SU-DHL-6 (cell line): Measurements from ENCODE around the gene KSR1.
"Not testable (repeated sequence)": the region's sequence is repeated elsewhere in the genome, so short reads cannot be mapped to it uniquely, and the experiment has no call there.

Experiments
- H2AFZ ChIP-seq: fragments of 200-600 bp; sonication (generic); 2 replicates; pipeline ENCODE4 v1.6.1; 2014; ENCODE audit warnings: low read depth, mild to moderate bottlenecking, moderate library complexity, mixed read lengths, antibody characterized with exemption, low read length; ENCODE audit not compliant: severe bottlenecking
- H3F3A ChIP-seq: fragments of 200-600 bp; shearing (Covaris generic); 2 replicates; pipeline ENCODE4 v1.6.0; 2016; ENCODE audit warnings: antibody characterized with exemption, mild to moderate bottlenecking; ENCODE audit not compliant: insufficient read depth
- H3K27ac ChIP-seq: fragments of 200-600 bp; sonication (generic); 2 replicates; pipeline ENCODE4 v1.5.1; 2016; ENCODE audit warnings: low read depth, mild to moderate bottlenecking, low read length, moderate library complexity, mixed read lengths
- H3K27me3 ChIP-seq: fragments of 200-600 bp; sonication (generic), shearing (Covaris generic); 2 replicates; pipeline ENCODE4 v1.6.0; 2014; ENCODE audit warnings: mild to moderate bottlenecking, low read length
- H3K36me3 ChIP-seq: fragments of 200-600 bp; sonication (generic); 2 replicates; pipeline ENCODE4 v1.6.1; 2014; ENCODE audit warnings: mild to moderate bottlenecking, low read length, mixed read lengths
- H3K4me2 ChIP-seq: fragments of 300-600, 200-600 bp; shearing (Covaris generic), sonication (generic); 2 replicates; pipeline ENCODE4 v1.6.0; 2014; ENCODE audit warnings: low read length, low read depth, mild to moderate bottlenecking; ENCODE audit not compliant: poor library complexity, severe bottlenecking
- H3K4me3 ChIP-seq: fragments of 200-600 bp; sonication (generic); 2 replicates; pipeline ENCODE4 v1.5.1; 2014; ENCODE audit warnings: antibody characterized with exemption, low read length, mild to moderate bottlenecking, mixed read lengths; ENCODE audit not compliant: insufficient read depth, poor library complexity, severe bottlenecking
- H3K79me2 ChIP-seq: fragments of 200-600 bp; sonication (generic); 2 replicates; pipeline ENCODE4 v1.6.1; 2014; ENCODE audit warnings: mild to moderate bottlenecking, low read length, moderate library complexity; ENCODE audit not compliant: insufficient read depth
- H3K9ac ChIP-seq: fragments of 200-600 bp; sonication (generic); 2 replicates; pipeline ENCODE4 v1.7.0; 2014; ENCODE audit warnings: mild to moderate bottlenecking, low read length
- H3K9me2 ChIP-seq: fragments of 200-600 bp; sonication (generic); replicated peaks from 2 replicates; pipeline ENCODE4 v1.6.1; 2014; ENCODE audit warnings: low read length; ENCODE audit not compliant: insufficient read depth
- H3K9me3 ChIP-seq: fragments of 200-600 bp; sonication (generic); 2 replicates; pipeline ENCODE4 v1.6.1; 2014; ENCODE audit warnings: low read length, mixed read lengths; ENCODE audit not compliant: insufficient read depth
- H4K20me1 ChIP-seq: fragments of 200-600 bp; sonication (generic); 2 replicates; pipeline ENCODE4 v1.6.1; 2014; ENCODE audit warnings: low read depth, mild to moderate bottlenecking, antibody characterized with exemption, low read length, moderate library complexity, mixed read lengths
- EZH2phosphoT487 ChIP-seq: fragments of 200-600 bp; sonication (generic), shearing (Covaris generic); conservative IDR thresholded peaks from 2 replicates; pipeline ENCODE4 v1.6.1; 2018; ENCODE audit warnings: mild to moderate bottlenecking, antibody characterized with exemption, low read length, moderate library complexity, mixed read lengths
- TF ChIP-seq, protein P1 (sequence below): fragments of 200-600 bp; sonication (generic); IDR thresholded peaks from one replicate; pipeline ENCODE4 v1.5.1; 2017; ENCODE audit warnings: antibody characterized with exemption, mild to moderate bottlenecking, low read length, moderate library complexity; ENCODE audit not compliant: insufficient read depth, poor library complexity, severe bottlenecking

Gene KSR1

DNA sequence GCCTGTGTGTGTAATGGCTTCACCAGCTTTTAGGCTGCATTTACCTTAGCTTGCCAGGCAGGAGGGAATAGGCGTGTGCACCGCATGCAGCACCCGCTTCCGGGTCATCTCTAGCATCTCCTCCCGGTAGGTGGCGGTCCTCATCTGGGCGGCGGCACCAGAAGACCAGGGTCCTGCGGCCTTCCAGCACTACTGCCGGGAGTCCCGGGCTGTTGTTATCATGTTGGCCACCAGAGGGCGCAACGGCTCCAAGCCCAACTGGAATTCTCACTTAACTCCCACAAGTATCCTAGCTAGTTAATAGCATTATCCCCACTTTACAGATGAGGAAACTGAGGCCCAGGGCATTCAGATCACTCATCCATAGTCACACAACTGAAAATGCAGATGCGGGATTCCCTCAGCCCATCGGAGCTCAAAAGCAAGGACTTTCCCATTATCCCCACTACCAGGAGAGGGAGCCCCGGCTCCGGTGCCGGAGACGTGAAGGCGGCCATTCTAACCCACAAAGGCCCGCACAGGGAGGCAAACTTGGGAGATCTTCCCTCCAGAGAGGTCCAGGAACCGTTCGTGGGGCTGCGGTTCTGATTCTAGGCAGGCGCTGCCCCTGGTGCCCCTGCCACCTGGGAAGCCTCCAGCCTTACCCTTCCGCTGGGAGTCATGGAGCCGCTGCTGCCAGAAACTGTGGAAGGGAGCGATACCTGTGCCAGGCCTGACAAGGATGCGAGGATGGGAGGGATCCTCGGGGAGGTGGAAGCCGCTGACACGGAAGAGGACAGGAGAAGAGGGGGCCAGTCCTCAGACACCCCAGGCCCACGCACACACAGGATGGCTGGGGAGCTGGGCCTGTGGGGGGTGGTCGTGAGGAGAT lies 198.6 kb downstream of the KSR1 start:
- Histone ChIP-seq H3K9ac (no peak overlapping the region), H2AFZ (peak overlapping the region; percentile 94), H3K79me2 (no peaks in the 10 kb centered on the region), H3K27me3 (no peaks in the 10 kb centered on the region), H3K4me2 (no peak overlapping the region), H3K27ac (no peak overlapping the region), H3K9me2 (no peaks in the 10 kb centered on the region), H3K9me3 (no peaks in the 10 kb centered on the region), H3K4me3 (no peak overlapping the region), H3F3A (no peaks in the 10 kb centered on the region), H4K20me1 (no peaks in the 10 kb centered on the region), H3K36me3 (no peaks in the 10 kb centered on the region)
- no peak for TF ChIP-seq EZH2phosphoT487
- TF ChIP-seq, protein P1, sequence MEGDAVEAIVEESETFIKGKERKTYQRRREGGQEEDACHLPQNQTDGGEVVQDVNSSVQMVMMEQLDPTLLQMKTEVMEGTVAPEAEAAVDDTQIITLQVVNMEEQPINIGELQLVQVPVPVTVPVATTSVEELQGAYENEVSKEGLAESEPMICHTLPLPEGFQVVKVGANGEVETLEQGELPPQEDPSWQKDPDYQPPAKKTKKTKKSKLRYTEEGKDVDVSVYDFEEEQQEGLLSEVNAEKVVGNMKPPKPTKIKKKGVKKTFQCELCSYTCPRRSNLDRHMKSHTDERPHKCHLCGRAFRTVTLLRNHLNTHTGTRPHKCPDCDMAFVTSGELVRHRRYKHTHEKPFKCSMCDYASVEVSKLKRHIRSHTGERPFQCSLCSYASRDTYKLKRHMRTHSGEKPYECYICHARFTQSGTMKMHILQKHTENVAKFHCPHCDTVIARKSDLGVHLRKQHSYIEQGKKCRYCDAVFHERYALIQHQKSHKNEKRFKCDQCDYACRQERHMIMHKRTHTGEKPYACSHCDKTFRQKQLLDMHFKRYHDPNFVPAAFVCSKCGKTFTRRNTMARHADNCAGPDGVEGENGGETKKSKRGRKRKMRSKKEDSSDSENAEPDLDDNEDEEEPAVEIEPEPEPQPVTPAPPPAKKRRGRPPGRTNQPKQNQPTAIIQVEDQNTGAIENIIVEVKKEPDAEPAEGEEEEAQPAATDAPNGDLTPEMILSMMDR, result peak; percentile 98

DNA sequence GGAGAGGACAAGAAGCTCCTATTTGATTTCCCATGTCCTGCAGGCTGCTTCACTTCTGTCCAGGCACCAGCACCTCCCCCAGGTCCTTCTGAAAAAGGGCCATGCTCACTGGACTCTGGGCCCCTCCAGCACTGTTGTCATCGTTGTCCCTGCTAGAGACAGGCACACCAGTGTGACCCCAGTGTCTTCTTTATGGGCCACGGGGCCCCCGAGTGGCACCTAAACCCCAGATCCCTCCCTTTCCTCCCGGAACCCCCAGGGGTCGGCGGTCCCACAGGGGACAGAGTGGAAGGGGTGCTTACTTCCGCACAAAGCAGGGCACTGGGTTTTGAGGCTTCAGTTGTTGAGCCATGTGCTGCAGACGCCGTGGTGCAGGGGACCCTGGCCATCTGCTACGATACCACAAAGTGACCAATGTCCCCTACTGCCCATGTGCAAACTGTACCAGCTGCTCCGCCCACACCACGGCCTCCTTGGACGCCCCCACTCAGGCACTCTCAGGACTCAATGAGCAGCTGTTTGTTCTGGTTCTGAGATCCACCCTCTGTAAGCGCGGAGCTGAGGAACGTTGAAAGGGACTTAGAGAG lies 199.4 kb downstream of the KSR1 start:
- H3K9ac ChIP-seq, H3K9me2 ChIP-seq, H3K4me2 ChIP-seq, H3F3A ChIP-seq, H3K4me3 ChIP-seq, H2AFZ ChIP-seq, H4K20me1 ChIP-seq, H3K36me3 ChIP-seq, H3K27me3 ChIP-seq, H3K9me3 ChIP-seq, H3K79me2 ChIP-seq, H3K27ac ChIP-seq: not testable (repeated sequence)

DNA sequence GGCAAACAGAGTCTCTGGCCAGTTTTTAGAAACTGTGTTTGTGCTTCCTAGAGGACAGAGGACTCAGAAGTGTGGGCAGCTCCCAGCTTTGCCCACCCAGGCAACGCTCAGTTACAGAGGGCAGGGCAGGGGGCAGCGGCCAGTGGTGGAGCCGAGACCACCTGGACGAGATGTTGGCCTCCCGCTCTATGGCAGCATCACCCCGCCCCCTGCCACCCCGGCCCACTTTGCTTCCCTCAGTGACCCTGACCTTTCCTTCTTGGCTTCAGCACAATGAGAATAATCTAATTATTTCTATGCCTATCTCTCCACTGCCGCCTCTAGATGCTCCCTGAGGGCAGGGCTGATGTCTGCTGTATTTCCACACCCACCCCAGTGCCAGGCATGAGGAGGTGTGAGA lies 200.4 kb downstream of the KSR1 start:
- not testable (repeated sequence) for H3K79me2 ChIP-seq, H3F3A ChIP-seq, H3K9me3 ChIP-seq, H3K9ac ChIP-seq, H3K36me3 ChIP-seq, H3K4me2 ChIP-seq, H4K20me1 ChIP-seq, H2AFZ ChIP-seq, H3K9me2 ChIP-seq, H3K27ac ChIP-seq, H3K4me3 ChIP-seq, H3K27me3 ChIP-seq

DNA sequence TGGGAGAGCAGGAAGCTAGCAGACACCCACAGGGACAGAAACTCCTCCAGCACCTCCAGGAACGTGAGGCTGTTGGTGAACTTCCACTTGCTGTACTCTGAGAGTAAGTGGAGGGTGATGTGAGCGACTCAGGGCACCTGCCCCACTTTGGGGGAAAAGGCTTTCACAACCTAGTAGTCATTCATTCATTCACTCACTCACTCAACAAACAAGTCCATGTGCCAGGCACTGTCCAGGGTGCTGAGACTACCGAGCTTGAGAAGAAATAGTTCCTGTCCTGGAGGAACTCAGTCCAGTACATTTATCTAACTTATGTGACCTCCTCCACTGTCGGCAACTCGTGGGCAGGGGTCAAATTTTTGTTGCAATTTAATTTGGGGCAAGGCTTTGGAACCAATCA lies 201.4 kb downstream of the KSR1 start:
- Histone ChIP-seq H3K27me3 (no peaks in the 10 kb centered on the region), H3K4me3 (no peak overlapping the region), H3K9me3 (no peaks in the 10 kb centered on the region), H2AFZ (no peak overlapping the region), H3K36me3 (no peaks in the 10 kb centered on the region), H4K20me1 (no peaks in the 10 kb centered on the region), H3F3A (no peaks in the 10 kb centered on the region), H3K4me2 (no peak overlapping the region), H3K79me2 (no peaks in the 10 kb centered on the region), H3K9ac (no peak overlapping the region), H3K27ac (no peak overlapping the region), H3K9me2 (no peaks in the 10 kb centered on the region)
- no peak for TF ChIP-seq EZH2phosphoT487
- TF ChIP-seq, protein P1, result no peak
